Ovary (tissue), 3 donors: ENCODE results near the gene MAD1L1.

Experiments
- POLR2A ChIP-seq: fragments of 450-650 bp; IDR thresholded peaks from one replicate; pipeline ENCODE4 v1.6.1; 2017; ENCODE audit warnings: antibody characterized with exemption, mild to moderate bottlenecking, moderate library complexity
- TF ChIP-seq, protein P1 (sequence below), 3 donors: fragments of 450-650 bp in 2 of 3; fragments of 200-600 bp in 1 of 3; IDR thresholded peaks; one replicate each; pipeline versions ENCODE4 v1.5.1 to v1.8.0; 2016 to 2022; ENCODE audit warnings: antibody characterized with exemption in 3 of 3, mild to moderate bottlenecking in 1 of 3
- donor health status: DM: no; HTN: no; CAD: no.

DNA sequence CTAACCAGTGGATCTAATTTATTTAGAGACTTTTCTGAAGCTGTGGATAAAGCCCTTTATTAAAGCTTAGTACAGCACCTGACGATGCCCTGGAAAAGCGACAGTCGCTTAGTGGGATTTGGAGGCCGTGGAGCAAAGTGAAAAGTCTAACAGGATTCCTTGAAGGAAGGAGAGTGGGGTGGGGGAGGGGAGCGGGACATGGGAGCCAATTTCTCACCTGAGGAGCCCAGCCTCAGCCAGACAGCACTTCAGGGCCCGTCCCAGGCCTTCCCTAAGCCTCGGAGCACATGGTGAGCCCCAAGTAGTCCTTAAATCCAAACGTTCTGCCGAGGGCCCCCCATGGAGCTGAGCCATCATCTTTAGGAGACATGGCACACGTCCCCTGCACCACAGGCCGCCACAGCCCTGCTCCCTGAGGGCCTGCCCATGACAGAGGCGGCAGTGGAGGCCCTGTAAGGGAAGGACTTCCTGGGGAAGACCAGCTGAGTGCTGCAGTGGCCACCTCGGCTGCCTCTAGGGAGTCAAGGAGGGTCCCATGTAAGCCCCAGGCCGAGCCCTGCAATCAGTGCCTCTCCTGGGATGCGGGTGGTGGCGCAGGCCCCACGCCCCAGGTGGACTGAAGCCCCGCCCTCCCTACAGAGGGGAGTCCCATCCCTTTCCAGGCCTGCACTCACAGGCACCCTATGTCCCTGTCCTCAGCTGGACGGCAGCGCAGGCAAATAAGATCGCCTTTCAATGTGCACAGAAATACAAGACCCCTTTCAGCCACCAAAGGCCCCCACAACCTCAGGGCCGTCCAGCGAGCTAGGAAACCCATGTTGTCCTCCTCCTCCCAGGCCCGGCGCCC is 187.0 kb downstream of the MAD1L1 start:
- TF ChIP-seq, protein P1, sequence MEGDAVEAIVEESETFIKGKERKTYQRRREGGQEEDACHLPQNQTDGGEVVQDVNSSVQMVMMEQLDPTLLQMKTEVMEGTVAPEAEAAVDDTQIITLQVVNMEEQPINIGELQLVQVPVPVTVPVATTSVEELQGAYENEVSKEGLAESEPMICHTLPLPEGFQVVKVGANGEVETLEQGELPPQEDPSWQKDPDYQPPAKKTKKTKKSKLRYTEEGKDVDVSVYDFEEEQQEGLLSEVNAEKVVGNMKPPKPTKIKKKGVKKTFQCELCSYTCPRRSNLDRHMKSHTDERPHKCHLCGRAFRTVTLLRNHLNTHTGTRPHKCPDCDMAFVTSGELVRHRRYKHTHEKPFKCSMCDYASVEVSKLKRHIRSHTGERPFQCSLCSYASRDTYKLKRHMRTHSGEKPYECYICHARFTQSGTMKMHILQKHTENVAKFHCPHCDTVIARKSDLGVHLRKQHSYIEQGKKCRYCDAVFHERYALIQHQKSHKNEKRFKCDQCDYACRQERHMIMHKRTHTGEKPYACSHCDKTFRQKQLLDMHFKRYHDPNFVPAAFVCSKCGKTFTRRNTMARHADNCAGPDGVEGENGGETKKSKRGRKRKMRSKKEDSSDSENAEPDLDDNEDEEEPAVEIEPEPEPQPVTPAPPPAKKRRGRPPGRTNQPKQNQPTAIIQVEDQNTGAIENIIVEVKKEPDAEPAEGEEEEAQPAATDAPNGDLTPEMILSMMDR (IDR thresholded peaks at IDR 0.05), result no peak
- TF ChIP-seq POLR2A, result no peak
